Lower lobe of right lung (tissue), 2 donors: ENCODE data around the gene C2CD4D. TPM values are rescaled to one million over a fixed set of nuclear protein-coding genes. Genes with fewer than 3 reads are reported as not detected.

Experiments used
- ATAC-seq, 2 donors: fragments of 200-7000 bp; cut with Tn5 transposase; one replicate each; pipeline ENCODE4 v1.9.1; 2020 to 2022; ENCODE audit warnings: mild to moderate bottlenecking in 2 of 2, moderate library complexity in 2 of 2
- DNase-seq: peaks from one replicate; pipeline ENCODE4 v3.0.0-alpha.2; 2020
- H3K27ac ChIP-seq: fragments of 200-600 bp; one replicate; pipeline ENCODE4 v1.8.0; 2022
- H3K27me3 ChIP-seq: fragments of 200-600 bp; one replicate; pipeline ENCODE4 v1.8.0; 2022; ENCODE audit warnings: low read depth
- H3K36me3 ChIP-seq: fragments of 200-600 bp; one replicate; pipeline ENCODE4 v1.8.0; 2022; ENCODE audit warnings: mild to moderate bottlenecking
- H3K4me1 ChIP-seq: fragments of 200-600 bp; one replicate; pipeline ENCODE4 v1.8.0; 2022
- H3K4me3 ChIP-seq: fragments of 200-600 bp; one replicate; pipeline ENCODE4 v1.8.0; 2022; ENCODE audit warnings: mild to moderate bottlenecking
- H3K9me3 ChIP-seq: fragments of 200-600 bp; one replicate; pipeline ENCODE4 v1.8.0; 2022
- intact Hi-C: fragments of 100-400 bp; cut with DNase I; formaldehyde crosslinking; loops from one replicate; pipeline ENCODE4 v1.11.0; 2022
- total RNA-seq: library from RNA; stranded (reverse); fragmentation: NEBNext Ultra II Directional; extraction: Animal tissue kit (Norgen Biotek cat#: 25700); gene quantifications from one replicate; pipeline ENCODE4 v1.2.1, GENCODE V29; 2021
- TF ChIP-seq, protein P1 (sequence below): fragments of 200-600 bp; IDR thresholded peaks from one replicate; pipeline ENCODE4 v1.8.0; 2022; ENCODE audit warnings: antibody characterized with exemption, mild to moderate bottlenecking
- donor health status: DM: no; HTN: yes; CAD: no; lungs with severe emphysema.

C2CD4D gene
- total RNA-seq, 1 donor from 2014 or later: 0.21 TPM

DNA sequence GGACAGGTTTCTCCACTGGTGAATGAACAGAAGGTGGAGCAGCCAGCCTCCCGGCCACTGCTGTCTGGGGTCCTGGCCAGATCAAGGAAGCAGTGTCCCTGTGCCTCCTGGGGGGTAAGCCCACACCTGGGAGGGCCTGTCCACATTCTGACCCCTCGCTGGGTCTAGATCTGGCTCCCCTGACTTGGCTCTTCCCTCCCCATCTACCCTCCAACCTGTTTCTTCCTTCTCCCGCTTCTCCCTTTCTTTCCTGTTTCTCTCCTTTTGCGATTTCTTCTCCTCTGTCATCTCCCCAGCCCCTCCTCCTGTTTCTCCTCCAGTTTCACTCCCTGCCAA is 8.4 kb downstream of the C2CD4D start:
- no peak for DNase-seq

DNA sequence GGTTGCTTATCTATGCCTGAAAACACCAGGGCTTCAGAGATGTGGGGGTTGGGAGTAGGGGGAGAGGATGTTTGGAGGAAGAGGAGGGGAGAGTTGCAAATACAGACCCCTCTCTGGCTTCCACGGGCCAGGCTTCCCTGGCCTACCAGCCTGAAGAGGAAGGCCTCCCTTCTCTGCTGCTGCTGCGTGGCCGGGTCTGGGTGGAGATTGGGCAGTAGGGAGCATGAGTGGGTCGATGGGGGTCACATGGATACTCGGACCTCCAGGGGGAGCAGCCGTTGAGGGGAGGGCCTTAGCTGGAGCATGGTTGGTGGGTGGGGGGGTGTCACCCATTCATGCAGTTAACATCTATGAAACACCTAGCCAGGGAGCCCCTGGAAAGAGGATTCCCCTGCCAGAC is 9.6 kb downstream of the C2CD4D start:
- DNase-seq (no peak), ATAC-seq (no peak)
- no peak overlapping the region for H3K27ac ChIP-seq
- no peaks in the 10 kb centered on the region for H3K36me3 ChIP-seq
- no peaks in the 10 kb centered on the region for H3K27me3 ChIP-seq
- intact Hi-C loops: no loop called here
- H3K9me3 ChIP-seq: no peaks in the 10 kb centered on the region
- no peak overlapping the region for H3K4me3 ChIP-seq
- TF ChIP-seq, protein P1, sequence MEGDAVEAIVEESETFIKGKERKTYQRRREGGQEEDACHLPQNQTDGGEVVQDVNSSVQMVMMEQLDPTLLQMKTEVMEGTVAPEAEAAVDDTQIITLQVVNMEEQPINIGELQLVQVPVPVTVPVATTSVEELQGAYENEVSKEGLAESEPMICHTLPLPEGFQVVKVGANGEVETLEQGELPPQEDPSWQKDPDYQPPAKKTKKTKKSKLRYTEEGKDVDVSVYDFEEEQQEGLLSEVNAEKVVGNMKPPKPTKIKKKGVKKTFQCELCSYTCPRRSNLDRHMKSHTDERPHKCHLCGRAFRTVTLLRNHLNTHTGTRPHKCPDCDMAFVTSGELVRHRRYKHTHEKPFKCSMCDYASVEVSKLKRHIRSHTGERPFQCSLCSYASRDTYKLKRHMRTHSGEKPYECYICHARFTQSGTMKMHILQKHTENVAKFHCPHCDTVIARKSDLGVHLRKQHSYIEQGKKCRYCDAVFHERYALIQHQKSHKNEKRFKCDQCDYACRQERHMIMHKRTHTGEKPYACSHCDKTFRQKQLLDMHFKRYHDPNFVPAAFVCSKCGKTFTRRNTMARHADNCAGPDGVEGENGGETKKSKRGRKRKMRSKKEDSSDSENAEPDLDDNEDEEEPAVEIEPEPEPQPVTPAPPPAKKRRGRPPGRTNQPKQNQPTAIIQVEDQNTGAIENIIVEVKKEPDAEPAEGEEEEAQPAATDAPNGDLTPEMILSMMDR: no peak
- peaks cover 39% of the 10 kb centered on the region for H3K4me1 ChIP-seq

More for the DNA sequence above, 8.4 kb downstream of the C2CD4D start:
- no peak for ATAC-seq
- intact Hi-C loops: no loop called here
- H3K36me3 ChIP-seq: no peaks in the 10 kb centered on the region
- H3K4me3 ChIP-seq: peak overlapping the region; percentile 56
- TF ChIP-seq, protein P1: no peak
- H3K27ac ChIP-seq: peak overlapping the region; percentile 80
- no peaks in the 10 kb centered on the region for H3K9me3 ChIP-seq
- H3K4me1 ChIP-seq: peaks cover 39% of the 10 kb centered on the region
- no peaks in the 10 kb centered on the region for H3K27me3 ChIP-seq

DNA sequence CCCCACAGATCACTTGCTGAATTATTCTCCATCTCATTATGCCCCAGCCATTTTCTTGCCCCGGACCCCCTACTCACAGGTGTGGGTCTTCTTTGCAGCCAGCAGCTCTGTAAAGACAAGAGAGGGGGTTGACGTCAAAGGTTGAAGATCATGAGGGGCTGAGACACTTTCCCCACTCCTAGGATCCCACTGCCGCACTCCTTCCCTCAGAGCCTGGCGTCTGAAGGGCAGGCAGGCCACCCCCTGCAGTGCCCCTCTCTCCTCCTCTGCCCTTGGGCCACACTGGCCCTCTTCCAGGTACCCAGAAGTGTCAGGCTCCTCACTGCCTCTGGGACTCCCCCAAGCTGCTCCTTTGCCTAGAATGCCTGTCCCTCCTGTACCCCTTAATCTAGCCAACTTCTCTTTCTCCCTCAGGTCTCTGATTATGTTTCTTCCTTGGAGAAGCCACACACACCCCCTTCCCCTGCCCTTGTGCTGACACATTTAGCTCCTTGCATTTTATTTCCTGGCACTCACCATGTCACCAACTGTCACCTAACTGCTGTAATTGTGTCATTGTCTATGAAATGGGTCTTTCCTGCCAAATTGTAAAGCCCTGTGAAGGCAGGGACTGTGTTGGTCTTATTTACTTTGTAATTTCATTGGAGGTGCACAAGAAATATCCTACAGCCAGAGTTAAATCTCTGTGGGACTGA is 10.1 kb downstream of the C2CD4D start:
- Histone ChIP-seq H3K4me1 (peaks cover 39% of the 10 kb centered on the region), H3K4me3 (no peak overlapping the region), H3K27ac (no peak overlapping the region), H3K9me3 (no peaks in the 10 kb centered on the region), H3K27me3 (no peaks in the 10 kb centered on the region), H3K36me3 (no peaks in the 10 kb centered on the region)
- TF ChIP-seq, protein P1: no peak
- ATAC-seq: no peak
- intact Hi-C loops: no loop called here
- no peak for DNase-seq

DNA sequence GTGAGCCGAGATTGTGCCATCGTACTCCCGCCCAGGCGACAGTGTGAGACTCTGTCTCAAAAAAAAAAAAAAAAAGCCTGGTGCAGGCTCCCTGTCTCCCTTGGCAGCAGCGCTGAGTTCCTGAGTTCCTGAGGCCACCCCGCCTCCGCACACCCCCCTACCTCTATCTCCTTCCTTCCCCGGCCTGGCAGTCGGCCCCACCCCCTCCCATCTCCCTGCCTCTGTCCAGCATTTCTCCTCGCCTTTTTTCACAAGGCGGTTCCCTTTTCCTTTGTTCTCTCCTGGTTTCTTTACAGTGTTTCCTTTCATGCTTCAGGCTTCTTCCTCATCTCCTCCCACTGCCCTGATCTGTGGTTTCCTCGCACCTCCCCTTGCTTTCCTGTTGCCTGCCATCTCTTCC is 10.7 kb downstream of the C2CD4D start:
- no peaks in the 10 kb centered on the region for H3K27me3 ChIP-seq
- no peak overlapping the region for H3K4me3 ChIP-seq
- H3K36me3 ChIP-seq: no peaks in the 10 kb centered on the region
- H3K27ac ChIP-seq: no peak overlapping the region
- intact Hi-C loops: no loop called here
- DNase-seq: peak; percentile 65
- H3K9me3 ChIP-seq: no peaks in the 10 kb centered on the region
- no peak for ATAC-seq
- TF ChIP-seq, protein P1: no peak
- H3K4me1 ChIP-seq: peaks cover 39% of the 10 kb centered on the region

DNA sequence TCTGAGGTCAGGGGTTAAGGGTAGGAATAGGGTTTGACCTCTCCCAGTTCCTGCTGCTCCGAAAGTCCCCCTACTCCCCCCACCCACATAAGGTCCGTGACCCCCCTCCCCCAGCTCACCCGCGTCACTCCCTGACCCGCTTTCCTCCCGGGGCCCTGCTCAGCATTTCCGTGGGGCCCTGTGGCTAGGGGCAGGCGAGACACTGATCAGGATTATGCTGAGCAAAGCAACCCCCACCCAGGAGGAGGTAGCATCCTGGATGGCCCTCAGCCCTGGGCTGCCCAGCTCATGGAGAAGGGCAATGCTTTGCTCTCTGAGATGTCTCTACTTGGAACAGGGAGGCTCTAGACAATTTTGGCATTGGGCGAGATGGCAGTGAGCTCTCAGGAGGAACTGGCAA is 11.8 kb downstream of the C2CD4D start:
- Histone ChIP-seq H3K36me3 (no peaks in the 10 kb centered on the region), H3K27ac (no peak overlapping the region), H3K27me3 (no peaks in the 10 kb centered on the region), H3K4me3 (no peak overlapping the region), H3K9me3 (no peaks in the 10 kb centered on the region), H3K4me1 (peaks cover 32% of the 10 kb centered on the region)
- TF ChIP-seq, protein P1: no peak
- intact Hi-C loops: no loop called here
- no peak for DNase-seq
- no peak for ATAC-seq
